ENCODE data around the gene CCT6B. TPM values are rescaled to one million over a fixed set of nuclear protein-coding genes. Genes with fewer than 3 reads are reported as not detected.

Gene CCT6B
- total and polyA plus RNA-seq, 2 of the 13 experiments (the other 11 are each of a cell fraction or from before 2014, with no cell fraction given): 0.41 to 1.4 TPM

DNA sequence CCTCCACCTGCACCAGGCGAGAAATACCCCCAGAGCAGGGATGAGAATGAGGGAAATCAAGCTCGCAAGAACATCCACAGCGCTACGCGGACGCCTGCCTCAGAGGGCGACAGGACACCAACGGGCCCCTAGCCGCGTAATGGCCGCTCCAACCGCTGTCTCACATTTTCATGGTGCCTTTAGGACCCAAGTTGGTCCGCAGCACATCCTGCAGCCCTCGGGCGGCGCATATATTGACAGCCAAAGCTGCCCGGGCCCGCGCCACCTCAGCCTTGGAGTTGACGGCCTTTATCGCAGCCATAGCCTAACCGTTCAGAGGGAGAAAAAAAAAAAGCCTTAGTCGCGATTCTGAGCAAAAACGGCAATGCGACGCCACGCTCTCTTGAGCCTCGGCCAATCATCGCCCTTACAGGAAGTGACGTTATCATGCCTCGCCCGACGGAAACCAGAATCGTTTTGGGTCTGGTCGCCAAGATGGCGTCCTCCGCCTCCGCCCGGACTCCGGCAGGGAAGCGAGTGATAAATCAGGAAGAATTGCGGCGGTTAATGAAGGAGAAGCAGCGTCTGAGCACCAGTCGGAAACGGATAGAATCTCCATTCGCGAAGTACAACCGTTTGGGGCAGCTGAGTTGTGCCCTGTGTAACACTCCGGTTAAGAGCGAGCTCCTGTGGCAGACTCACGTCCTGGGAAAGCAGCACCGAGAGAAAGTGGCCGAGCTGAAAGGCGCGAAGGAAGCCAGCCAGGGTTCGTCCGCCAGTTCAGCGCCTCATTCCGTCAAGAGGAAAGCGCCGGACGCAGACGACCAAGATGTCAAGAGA, at the start of gene CCT6B, which contains the start of gene ZNF830 (continued):
- TF ChIP-seq, protein P1, sequence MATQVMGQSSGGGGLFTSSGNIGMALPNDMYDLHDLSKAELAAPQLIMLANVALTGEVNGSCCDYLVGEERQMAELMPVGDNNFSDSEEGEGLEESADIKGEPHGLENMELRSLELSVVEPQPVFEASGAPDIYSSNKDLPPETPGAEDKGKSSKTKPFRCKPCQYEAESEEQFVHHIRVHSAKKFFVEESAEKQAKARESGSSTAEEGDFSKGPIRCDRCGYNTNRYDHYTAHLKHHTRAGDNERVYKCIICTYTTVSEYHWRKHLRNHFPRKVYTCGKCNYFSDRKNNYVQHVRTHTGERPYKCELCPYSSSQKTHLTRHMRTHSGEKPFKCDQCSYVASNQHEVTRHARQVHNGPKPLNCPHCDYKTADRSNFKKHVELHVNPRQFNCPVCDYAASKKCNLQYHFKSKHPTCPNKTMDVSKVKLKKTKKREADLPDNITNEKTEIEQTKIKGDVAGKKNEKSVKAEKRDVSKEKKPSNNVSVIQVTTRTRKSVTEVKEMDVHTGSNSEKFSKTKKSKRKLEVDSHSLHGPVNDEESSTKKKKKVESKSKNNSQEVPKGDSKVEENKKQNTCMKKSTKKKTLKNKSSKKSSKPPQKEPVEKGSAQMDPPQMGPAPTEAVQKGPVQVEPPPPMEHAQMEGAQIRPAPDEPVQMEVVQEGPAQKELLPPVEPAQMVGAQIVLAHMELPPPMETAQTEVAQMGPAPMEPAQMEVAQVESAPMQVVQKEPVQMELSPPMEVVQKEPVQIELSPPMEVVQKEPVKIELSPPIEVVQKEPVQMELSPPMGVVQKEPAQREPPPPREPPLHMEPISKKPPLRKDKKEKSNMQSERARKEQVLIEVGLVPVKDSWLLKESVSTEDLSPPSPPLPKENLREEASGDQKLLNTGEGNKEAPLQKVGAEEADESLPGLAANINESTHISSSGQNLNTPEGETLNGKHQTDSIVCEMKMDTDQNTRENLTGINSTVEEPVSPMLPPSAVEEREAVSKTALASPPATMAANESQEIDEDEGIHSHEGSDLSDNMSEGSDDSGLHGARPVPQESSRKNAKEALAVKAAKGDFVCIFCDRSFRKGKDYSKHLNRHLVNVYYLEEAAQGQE (IDR thresholded peaks at IDR 0.05; ENCODE audit: borderline replicate concordance in 1 of 2, low read depth in 1 of 2, low read length in 2 of 2): no peak; a peak in 1 of 4 replicates
- TF ChIP-seq, protein P2, sequence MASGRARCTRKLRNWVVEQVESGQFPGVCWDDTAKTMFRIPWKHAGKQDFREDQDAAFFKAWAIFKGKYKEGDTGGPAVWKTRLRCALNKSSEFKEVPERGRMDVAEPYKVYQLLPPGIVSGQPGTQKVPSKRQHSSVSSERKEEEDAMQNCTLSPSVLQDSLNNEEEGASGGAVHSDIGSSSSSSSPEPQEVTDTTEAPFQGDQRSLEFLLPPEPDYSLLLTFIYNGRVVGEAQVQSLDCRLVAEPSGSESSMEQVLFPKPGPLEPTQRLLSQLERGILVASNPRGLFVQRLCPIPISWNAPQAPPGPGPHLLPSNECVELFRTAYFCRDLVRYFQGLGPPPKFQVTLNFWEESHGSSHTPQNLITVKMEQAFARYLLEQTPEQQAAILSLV (CRISPR knock-in tag; IDR thresholded peaks at IDR 0.05; ENCODE audit: borderline replicate concordance): peak; percentile 51; the same call in 1 of the 2 replicates
- TF ChIP-seq, protein P3, sequence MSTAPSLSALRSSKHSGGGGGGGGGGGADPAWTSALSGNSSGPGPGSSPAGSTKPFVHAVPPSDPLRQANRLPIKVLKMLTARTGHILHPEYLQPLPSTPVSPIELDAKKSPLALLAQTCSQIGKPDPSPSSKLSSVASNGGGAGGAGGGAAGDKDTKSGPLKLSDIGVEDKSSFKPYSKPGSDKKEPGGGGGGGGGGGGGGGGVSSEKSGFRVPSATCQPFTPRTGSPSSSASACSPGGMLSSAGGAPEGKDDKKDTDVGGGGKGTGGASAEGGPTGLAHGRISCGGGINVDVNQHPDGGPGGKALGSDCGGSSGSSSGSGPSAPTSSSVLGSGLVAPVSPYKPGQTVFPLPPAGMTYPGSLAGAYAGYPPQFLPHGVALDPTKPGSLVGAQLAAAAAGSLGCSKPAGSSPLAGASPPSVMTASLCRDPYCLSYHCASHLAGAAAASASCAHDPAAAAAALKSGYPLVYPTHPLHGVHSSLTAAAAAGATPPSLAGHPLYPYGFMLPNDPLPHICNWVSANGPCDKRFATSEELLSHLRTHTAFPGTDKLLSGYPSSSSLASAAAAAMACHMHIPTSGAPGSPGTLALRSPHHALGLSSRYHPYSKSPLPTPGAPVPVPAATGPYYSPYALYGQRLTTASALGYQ (CRISPR knock-in tag; IDR thresholded peaks at IDR 0.05): no peak
- TF ChIP-seq ZNF672 (CRISPR knock-in tag; IDR thresholded peaks at IDR 0.05): no peak
- TF ChIP-seq ZNF30 (CRISPR knock-in tag; IDR thresholded peaks at IDR 0.05): peak; percentile 38; the same call in 1 of the 2 replicates
- TF ChIP-seq, protein P4, sequence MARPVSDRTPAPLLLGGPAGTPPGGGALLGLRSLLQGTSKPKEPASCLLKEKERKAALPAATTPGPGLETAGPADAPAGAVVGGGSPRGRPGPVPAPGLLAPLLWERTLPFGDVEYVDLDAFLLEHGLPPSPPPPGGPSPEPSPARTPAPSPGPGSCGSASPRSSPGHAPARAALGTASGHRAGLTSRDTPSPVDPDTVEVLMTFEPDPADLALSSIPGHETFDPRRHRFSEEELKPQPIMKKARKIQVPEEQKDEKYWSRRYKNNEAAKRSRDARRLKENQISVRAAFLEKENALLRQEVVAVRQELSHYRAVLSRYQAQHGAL (CRISPR knock-in tag; IDR thresholded peaks at IDR 0.05; ENCODE audit: not compliant biosample characterization): peak; percentile 74
- no peak for TF ChIP-seq ZNF775 (CRISPR knock-in tag; IDR thresholded peaks at IDR 0.05; ENCODE audit: borderline replicate concordance)
- TF ChIP-seq, protein P5, sequence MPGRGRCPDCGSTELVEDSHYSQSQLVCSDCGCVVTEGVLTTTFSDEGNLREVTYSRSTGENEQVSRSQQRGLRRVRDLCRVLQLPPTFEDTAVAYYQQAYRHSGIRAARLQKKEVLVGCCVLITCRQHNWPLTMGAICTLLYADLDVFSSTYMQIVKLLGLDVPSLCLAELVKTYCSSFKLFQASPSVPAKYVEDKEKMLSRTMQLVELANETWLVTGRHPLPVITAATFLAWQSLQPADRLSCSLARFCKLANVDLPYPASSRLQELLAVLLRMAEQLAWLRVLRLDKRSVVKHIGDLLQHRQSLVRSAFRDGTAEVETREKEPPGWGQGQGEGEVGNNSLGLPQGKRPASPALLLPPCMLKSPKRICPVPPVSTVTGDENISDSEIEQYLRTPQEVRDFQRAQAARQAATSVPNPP (CRISPR knock-in tag; IDR thresholded peaks at IDR 0.05): no peak; the same call in 1 of the 2 replicates
- TF ChIP-seq, protein P6, sequence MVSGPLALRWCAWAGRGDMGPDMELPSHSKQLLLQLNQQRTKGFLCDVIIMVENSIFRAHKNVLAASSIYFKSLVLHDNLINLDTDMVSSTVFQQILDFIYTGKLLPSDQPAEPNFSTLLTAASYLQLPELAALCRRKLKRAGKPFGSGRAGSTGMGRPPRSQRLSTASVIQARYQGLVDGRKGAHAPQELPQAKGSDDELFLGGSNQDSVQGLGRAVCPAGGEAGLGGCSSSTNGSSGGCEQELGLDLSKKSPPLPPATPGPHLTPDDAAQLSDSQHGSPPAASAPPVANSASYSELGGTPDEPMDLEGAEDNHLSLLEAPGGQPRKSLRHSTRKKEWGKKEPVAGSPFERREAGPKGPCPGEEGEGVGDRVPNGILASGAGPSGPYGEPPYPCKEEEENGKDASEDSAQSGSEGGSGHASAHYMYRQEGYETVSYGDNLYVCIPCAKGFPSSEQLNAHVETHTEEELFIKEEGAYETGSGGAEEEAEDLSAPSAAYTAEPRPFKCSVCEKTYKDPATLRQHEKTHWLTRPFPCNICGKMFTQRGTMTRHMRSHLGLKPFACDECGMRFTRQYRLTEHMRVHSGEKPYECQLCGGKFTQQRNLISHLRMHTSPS (CRISPR knock-in tag; IDR thresholded peaks at IDR 0.05; ENCODE audit: low read depth): no peak
- TF ChIP-seq NFATC3 (CRISPR knock-in tag; IDR thresholded peaks at IDR 0.05): no peak
- TF ChIP-seq, protein P7, sequence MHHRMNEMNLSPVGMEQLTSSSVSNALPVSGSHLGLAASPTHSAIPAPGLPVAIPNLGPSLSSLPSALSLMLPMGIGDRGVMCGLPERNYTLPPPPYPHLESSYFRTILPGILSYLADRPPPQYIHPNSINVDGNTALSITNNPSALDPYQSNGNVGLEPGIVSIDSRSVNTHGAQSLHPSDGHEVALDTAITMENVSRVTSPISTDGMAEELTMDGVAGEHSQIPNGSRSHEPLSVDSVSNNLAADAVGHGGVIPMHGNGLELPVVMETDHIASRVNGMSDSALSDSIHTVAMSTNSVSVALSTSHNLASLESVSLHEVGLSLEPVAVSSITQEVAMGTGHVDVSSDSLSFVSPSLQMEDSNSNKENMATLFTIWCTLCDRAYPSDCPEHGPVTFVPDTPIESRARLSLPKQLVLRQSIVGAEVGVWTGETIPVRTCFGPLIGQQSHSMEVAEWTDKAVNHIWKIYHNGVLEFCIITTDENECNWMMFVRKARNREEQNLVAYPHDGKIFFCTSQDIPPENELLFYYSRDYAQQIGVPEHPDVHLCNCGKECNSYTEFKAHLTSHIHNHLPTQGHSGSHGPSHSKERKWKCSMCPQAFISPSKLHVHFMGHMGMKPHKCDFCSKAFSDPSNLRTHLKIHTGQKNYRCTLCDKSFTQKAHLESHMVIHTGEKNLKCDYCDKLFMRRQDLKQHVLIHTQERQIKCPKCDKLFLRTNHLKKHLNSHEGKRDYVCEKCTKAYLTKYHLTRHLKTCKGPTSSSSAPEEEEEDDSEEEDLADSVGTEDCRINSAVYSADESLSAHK (CRISPR knock-in tag; IDR thresholded peaks at IDR 0.05; ENCODE audit: borderline replicate concordance): no peak
- TF ChIP-seq ZNF550 (CRISPR knock-in tag; IDR thresholded peaks at IDR 0.05; ENCODE audit: borderline replicate concordance): no peak
- peak; percentile 92 for TF ChIP-seq ASH2L (IDR thresholded peaks at IDR 0.05; ENCODE audit: insufficient read length, low read depth, low read length)
